ENCODE data around the gene TTC39C.

GRCh38 chr18:24112874-24113615 is 98.5 kb downstream of the TTC39C start:
- TF ChIP-seq POLR2A (IDR thresholded peaks at IDR 0.05) = no peak
- no peak for TF ChIP-seq CTCF (IDR thresholded peaks at IDR 0.05)

All from breast epithelium (tissue), 3 donors.